Activated naive CD4-positive, alpha-beta T cell treated with anti-CD3 and anti-CD28 coated beads for 36 hours (primary cell): ENCODE measurements around the gene TANK. TPM values are rescaled to one million over a fixed set of nuclear protein-coding genes. Genes with fewer than 3 reads are reported as not detected.
"Not testable (repeated sequence)": the region's sequence is repeated elsewhere in the genome, so short reads cannot be mapped to it uniquely, and the experiment has no call there.

Source experiments
- CTCF ChIA-PET: fragments of 350-600 bp; sonication (Branson Sonifier 250); formaldehyde crosslinking; loops from one replicate; lab custom pipeline; 2021; ENCODE audit warnings: antibody characterized with exemption; lab: Charles Lee
- DNase-seq: peaks from one replicate; pipeline ENCODE4 v3.0.0-alpha.2; 2020
- H3K27ac Mint-ChIP-seq: one replicate; pipeline ENCODE4 v1.8.0; 2021; ENCODE audit warnings: mild to moderate bottlenecking, mixed read lengths
- H3K27me3 Mint-ChIP-seq: one replicate; pipeline ENCODE4 v1.8.0; 2021; ENCODE audit warnings: low read depth, mixed read lengths
- H3K36me3 Mint-ChIP-seq: one replicate; pipeline ENCODE4 v1.8.0; 2021; ENCODE audit warnings: low read depth, mixed read lengths
- H3K4me1 Mint-ChIP-seq: one replicate; pipeline ENCODE4 v1.8.0; 2021; ENCODE audit warnings: low read depth, mixed read lengths
- H3K4me3 Mint-ChIP-seq: one replicate; pipeline ENCODE4 v1.8.0; 2021; ENCODE audit warnings: mild to moderate bottlenecking, moderate library complexity, mixed read lengths
- H3K9me3 Mint-ChIP-seq: one replicate; pipeline ENCODE4 v1.8.0; 2021; ENCODE audit warnings: mixed read lengths
- intact Hi-C: fragments of 100-400 bp; cut with micrococcal nuclease; formaldehyde crosslinking; loops from one replicate; pipeline ENCODE4 v1.15.1; 2023
- total RNA-seq, 2 experiments: library from RNA; stranded (reverse); gene quantifications; one replicate each; pipeline ENCODE4 v1.2.3, GENCODE V29; 2021

Gene TANK
- total RNA-seq, 2 experiments from 2014 or later: 48.6 to 50.4 TPM

DNA sequence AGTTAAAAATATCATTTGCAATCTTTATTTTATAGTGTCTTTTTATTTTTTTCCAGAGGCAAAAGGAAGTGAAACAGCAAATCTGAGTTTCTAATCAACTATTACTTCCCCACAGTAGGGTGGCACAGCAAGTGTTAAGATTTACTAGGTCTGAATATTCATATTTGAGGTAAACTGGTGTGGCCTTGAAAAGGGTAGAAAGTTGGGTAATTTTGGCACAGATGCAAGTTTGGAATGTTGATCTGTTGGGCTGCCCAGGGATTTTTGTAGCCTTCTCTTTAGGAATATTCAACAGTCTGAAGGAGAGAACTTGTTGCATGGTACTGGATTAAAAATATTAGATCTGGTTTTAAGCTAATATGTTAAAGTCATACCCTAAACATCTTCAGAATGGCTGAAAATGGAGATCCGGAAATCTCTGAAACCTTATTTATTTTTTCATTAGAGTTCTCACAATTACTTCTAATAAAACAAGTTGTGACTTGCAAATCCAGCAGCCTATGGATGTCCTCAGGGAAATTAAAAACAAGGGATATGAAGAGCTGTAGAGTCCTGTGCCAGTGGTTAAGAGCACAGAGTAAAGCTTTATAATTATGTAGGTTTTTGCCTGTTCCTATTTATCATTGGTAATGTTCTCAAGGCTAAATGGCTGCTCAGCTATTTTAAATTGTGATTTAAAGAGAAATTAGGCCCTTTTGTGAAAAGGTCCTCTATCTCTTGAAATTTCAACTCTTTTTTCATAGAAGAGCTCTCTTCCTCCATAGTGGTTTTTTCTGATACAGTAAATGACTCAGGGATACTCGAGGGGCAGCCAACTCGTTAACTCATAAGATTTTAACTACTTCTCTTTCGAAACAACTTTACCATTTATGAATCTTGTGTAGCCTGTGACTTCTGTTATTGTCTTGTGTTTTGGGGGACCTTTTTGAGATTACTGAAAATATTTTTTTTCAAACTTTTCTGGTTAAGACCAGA lies 11.0 kb downstream of the TANK start:
- intact Hi-C loops: no loop called here
- DNase-seq: no peak
- H3K36me3 Mint-ChIP-seq: peaks cover 48% of the 10 kb centered on the region
- CTCF ChIA-PET: interaction anchor here (0.9 kb wide), 1 partner anchor 849 kb away, joined by 4 read pairs; no protein-coding TSS in a partner anchor
- H3K9me3 Mint-ChIP-seq: peaks cover 2% of the 10 kb centered on the region
- peaks cover 72% of the 10 kb centered on the region for H3K4me1 Mint-ChIP-seq
- no peak overlapping the region for H3K4me3 Mint-ChIP-seq
- H3K27me3 Mint-ChIP-seq: no peaks in the 10 kb centered on the region
- H3K27ac Mint-ChIP-seq: no peak overlapping the region

DNA sequence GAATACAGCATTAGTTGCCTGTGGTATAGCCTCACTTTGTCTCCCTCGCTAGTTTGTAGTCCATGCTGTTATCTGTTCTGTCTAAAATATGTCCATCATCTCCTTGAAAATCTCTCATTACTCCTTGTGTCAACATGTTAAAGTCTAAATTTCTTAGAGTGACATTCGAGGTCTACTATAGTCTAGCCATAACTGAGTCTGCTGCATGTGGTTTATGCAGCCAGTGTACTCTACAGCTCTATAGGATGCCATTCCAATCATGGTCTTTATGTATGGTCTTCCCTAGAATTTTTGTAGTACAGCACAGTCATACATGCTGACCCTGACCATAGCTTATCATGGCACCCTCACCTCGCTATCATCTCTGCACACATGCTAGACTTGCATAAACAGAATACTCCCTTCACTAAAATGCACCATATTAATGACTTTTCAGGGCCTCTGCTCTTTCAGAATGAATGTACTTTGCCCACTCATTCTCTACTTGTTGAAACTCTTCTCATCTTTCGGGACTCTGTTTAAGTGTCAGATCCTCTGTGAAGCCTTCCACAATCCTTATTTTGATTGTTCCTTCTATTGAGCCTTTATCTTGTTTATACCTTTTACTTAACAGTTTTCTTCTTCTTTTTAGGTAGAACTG lies 12.8 kb downstream of the TANK start:
- Mint-ChIP-seq H3K36me3 (peaks cover 52% of the 10 kb centered on the region), H3K4me1 (peaks cover 63% of the 10 kb centered on the region), H3K27me3 (no peaks in the 10 kb centered on the region), H3K9me3 (peaks cover 3% of the 10 kb centered on the region), H3K27ac (no peak overlapping the region), H3K4me3 (no peak overlapping the region)
- DNase-seq: peak; percentile 11
- intact Hi-C loops: no loop called here
- CTCF ChIA-PET: interaction anchor here (1.7 kb wide), 1 partner anchor 109 kb away, joined by 6 read pairs; no protein-coding TSS in a partner anchor

DNA sequence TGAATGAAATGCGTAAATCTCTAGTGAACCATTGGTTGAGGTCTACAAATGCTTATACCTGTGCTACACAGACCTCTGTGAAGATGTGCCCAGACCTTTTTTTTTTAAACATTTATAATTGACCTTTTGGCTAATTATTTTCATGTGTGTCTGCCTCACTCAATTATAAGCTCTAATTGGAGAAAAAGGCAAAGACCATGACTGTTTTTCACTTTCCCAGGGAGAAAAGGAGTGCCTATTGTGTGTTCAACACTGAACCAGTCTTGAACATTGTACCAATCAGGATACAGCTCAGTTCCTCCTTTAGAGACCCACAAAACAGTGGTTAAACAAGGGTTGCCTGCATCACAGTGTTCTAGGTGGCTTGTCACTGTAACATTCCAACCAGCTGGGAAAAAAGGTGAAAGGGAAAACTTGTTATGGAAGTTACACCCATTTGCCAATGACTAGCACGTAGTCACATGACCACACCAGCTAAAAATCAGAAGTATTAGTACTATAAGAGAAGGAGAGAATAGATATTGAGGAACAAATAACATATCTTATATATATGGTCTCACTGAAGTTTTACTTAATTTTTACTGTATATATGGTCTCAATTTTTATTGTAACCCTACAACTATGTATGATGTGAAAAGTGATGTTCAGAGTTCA lies 13.4 kb downstream of the TANK start:
- Mint-ChIP-seq H3K4me3 (no peak overlapping the region), H3K36me3 (peaks cover 54% of the 10 kb centered on the region)
- intact Hi-C loops: no loop called here

DNA sequence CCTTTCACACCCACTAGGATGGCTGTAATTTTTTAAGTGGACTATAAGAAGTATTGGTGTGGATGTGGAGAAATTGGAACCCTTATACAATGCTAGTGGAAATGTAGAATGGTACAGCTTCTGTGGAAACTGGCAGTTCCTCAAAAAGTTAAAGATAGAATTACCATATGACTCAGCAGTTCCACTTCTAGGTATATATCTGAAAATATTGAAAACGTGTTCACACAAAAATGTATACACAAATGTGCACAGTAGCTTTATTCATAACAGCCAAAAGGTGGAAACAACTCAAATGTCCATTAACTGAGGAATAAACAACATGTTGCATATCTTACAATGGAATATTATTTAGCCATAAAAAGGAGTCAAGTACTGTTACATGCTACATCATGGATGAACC lies 17.7 kb downstream of the TANK start:
- H3K27me3 Mint-ChIP-seq: no peaks in the 10 kb centered on the region
- peaks cover 65% of the 10 kb centered on the region for H3K36me3 Mint-ChIP-seq
- CTCF ChIA-PET: interaction anchor here (0.7 kb wide), 1 partner anchor 74 kb away, joined by 3 read pairs; no protein-coding TSS in a partner anchor
- no peak for DNase-seq
- H3K9me3 Mint-ChIP-seq: peaks cover 1% of the 10 kb centered on the region
- intact Hi-C loops: no loop called here
- H3K4me1 Mint-ChIP-seq: peaks cover 25% of the 10 kb centered on the region
- H3K27ac Mint-ChIP-seq: no peak overlapping the region
- no peak overlapping the region for H3K4me3 Mint-ChIP-seq

More for the DNA sequence above, 13.4 kb downstream of the TANK start:
- DNase-seq: no peak
- peaks cover 62% of the 10 kb centered on the region for H3K4me1 Mint-ChIP-seq
- no peaks in the 10 kb centered on the region for H3K27me3 Mint-ChIP-seq
- peaks cover 3% of the 10 kb centered on the region for H3K9me3 Mint-ChIP-seq
- CTCF ChIA-PET: interaction anchor here (1.3 to 1.7 kb wide), 2 partner anchors 37 to 110 kb away, joined by 3 to 6 read pairs; no protein-coding TSS in a partner anchor
- H3K27ac Mint-ChIP-seq: no peak overlapping the region

DNA sequence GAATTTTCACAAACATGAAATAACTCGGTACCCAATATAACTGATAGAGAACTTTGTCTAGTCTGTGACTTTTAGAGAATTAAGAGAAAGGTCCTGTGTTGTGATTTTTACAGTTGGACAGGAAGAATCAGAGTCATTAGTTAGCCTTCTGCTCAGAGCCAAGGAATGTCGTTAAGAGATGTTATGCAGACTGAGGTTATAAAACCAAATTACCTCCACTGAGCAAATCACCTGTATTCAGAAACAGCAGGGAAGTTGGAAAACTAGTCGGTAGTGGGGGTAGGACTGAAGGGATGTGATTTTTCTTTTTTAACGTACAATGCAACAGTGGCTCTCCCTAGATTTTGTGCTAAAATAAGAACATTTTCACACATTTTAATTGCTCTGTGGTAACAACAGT lies 18.5 kb downstream of the TANK start:
- peaks cover 17% of the 10 kb centered on the region for H3K4me1 Mint-ChIP-seq
- H3K27me3 Mint-ChIP-seq: no peaks in the 10 kb centered on the region
- intact Hi-C loops: no loop called here
- no peak overlapping the region for H3K4me3 Mint-ChIP-seq
- CTCF ChIA-PET: no interaction called here
- no peak overlapping the region for H3K27ac Mint-ChIP-seq
- peaks cover 58% of the 10 kb centered on the region for H3K36me3 Mint-ChIP-seq
- peaks cover 1% of the 10 kb centered on the region for H3K9me3 Mint-ChIP-seq
- no peak for DNase-seq

DNA sequence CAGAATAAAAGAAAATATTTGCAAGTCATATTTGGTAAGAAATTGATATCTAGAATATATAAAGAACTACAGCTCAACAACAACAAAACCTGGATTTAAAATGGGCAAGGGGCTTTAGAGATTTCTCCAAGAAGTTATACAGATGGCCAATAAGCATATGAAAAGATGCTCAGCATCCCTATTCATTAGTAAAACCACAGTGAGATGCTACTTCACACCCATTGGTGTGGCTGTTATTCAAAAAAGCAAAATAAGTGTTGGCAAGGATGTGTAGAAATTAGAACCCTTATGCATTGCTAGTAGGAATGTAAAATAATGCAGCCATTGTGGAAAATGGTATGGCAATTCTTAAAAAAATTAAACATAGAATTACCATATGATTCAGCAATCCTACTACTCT lies 29.8 kb downstream of the TANK start:
- Mint-ChIP-seq H3K27ac (no peak overlapping the region), H3K9me3 (no peaks in the 10 kb centered on the region), H3K36me3 (peaks cover 61% of the 10 kb centered on the region), H3K27me3 (no peaks in the 10 kb centered on the region), H3K4me3 (no peak overlapping the region), H3K4me1 (peaks cover 12% of the 10 kb centered on the region)
- intact Hi-C loops: no loop called here
- CTCF ChIA-PET: interaction anchor here (0.9 kb wide), 1 partner anchor 126 kb away, joined by 3 read pairs; no protein-coding TSS in a partner anchor
- DNase-seq: no peak

DNA sequence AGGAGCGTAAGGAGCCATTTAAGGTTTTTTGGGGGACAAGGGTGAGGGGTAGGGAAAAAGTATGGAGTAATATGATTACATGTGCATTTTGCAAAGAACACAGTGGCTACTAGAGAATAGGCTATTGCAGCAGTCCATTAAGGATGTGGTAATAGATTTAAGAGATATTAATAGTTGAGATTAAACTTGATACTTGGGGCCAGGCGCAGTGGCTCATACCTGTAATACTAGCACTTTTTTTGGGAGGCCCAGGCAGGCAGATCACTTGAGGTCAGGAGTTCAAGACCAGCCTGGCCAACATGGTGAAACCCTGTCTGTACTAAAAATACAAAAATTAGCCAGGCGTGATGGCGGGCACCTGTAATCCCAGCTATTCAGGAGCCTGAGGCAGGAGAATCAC lies 35.4 kb downstream of the TANK start:
- H3K27me3 Mint-ChIP-seq, intact Hi-C loops, H3K4me3 Mint-ChIP-seq, DNase-seq, H3K27ac Mint-ChIP-seq, H3K9me3 Mint-ChIP-seq: not testable (repeated sequence)
- peaks cover 46% of the 10 kb centered on the region for H3K36me3 Mint-ChIP-seq
- H3K4me1 Mint-ChIP-seq: peaks cover 27% of the 10 kb centered on the region
- CTCF ChIA-PET: interaction anchor here (0.7 to 0.8 kb wide), 2 partner anchors 88 to 114 kb away, joined by 3 read pairs; no protein-coding TSS in a partner anchor

DNA sequence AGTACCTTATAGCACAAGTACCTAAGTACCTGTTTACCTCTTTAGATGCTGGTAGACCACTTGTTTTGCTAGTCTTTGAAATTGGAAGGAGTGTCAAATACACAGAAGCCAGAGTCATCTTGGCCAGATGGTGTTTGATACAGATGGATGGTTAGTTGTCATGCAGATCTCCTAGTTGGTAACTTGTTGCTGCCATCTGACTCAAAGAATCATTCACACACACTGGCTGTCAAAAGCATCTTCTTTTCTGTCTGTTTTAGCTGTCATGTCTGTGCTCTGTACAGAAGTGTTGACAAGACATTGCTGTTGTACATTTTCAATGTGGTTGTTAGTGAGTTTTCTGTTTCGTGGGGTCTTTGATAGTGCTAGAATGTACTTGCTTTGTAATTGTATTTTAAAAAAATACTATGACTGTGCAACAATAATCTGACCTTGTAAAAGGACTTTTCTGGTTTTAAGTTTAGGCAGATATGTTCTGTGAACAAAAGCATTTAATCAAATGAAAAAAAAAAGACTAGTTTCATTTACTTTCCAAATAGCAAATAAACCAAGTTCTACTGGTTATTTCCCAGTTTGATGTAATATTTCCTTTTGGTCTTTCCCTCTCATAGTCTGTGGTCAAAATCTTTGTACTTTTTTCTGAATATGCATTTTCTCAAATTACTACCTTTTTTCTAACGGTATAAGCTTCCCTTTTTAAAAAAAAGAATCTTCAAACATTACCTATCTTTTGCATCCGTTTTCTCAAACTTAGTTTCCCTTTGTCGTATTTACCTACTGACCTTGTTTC lies 39.9 kb downstream of the TANK start:
- Mint-ChIP-seq H3K36me3 (peaks cover 27% of the 10 kb centered on the region), H3K27me3 (no peaks in the 10 kb centered on the region)
- intact Hi-C loops: no loop called here

DNA sequence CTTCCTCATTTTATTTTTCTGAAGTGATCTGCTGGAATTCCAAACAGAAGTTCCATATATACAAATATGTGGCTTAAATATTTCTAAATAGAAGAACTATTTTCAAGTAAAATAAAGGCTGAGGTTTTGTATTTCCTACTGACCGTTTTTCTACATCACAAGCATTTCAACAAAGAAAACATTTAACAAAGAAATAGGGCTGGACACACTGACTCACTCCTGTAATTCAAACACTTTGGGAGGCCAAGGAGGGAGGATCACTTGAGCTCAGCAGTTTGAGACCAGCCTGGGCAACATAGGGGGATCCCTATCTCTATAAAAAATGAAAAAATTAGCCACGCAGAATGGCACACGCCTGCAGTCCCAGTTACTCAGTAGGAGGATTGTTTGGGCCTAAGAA lies 44.6 kb downstream of the TANK start:
- CTCF ChIA-PET: no interaction called here
- H3K27me3 Mint-ChIP-seq: no peaks in the 10 kb centered on the region
- H3K27ac Mint-ChIP-seq: no peak overlapping the region
- H3K4me3 Mint-ChIP-seq: no peak overlapping the region
- no peak for DNase-seq
- intact Hi-C loops: no loop called here
- H3K36me3 Mint-ChIP-seq: peaks cover 8% of the 10 kb centered on the region
- no peaks in the 10 kb centered on the region for H3K9me3 Mint-ChIP-seq
- peaks cover 8% of the 10 kb centered on the region for H3K4me1 Mint-ChIP-seq

More for the DNA sequence above, 39.9 kb downstream of the TANK start:
- CTCF ChIA-PET: interaction anchor here (0.6 kb wide), 1 partner anchor 180 kb away, joined by 5 read pairs; no protein-coding TSS in a partner anchor
- peak overlapping the region; percentile 25 for H3K27ac Mint-ChIP-seq
- DNase-seq: no peak
- H3K9me3 Mint-ChIP-seq: peaks cover 2% of the 10 kb centered on the region
- peaks cover 24% of the 10 kb centered on the region for H3K4me1 Mint-ChIP-seq
- peak overlapping the region; percentile 22 for H3K4me3 Mint-ChIP-seq

DNA sequence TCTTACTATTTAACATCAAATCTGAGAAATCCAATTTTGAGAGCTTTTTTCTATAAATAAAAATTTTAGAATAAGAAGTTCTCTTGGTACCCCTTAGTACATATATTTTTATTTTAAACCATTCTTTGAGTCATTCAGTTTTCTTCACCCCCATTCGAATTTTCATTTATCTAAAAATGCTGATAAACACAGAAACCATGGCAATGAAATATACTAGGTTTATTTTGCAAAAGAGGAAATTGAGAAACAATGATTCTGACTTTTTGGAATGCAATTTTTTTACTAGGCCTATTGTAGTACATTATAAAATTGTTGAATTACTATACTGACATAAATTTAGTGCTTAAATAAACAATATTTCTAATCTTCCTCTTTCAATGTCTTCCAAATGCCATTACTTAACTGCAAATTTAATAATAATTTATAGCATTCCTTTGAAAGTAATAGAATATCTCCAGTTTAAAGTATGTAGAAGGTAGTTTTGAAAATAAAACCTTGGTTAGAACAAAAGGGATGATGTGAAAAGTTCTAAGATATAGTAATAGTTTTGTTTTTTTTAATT lies 46.3 kb downstream of the TANK start:
- intact Hi-C loops: no loop called here
- Mint-ChIP-seq H3K4me3 (no peak overlapping the region), H3K36me3 (peaks cover 8% of the 10 kb centered on the region), H3K27ac (no peak overlapping the region), H3K4me1 (no peaks in the 10 kb centered on the region), H3K9me3 (no peaks in the 10 kb centered on the region), H3K27me3 (no peaks in the 10 kb centered on the region)
- DNase-seq: no peak
- CTCF ChIA-PET: no interaction called here

DNA sequence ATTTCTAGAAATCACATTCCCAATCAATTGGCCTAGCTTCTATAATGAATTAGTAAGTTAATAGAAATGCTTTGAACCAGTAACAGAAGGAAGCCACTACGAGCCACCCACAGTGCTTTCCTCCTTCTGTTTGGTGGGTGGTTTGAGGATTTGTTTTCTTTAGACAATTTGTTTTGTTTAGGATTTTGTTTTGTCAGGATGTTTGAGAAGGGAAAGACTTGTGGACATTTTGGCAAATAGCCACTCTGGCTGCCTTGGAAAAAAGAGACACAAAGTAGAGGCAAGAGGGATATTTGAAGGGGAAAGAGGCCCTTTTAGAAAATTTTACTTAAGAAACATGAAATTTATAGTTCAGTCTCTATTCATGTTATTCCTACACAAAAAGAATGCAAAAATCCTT lies 47.7 kb downstream of the TANK start:
- peaks cover 15% of the 10 kb centered on the region for H3K36me3 Mint-ChIP-seq

More for the DNA sequence above, 47.7 kb downstream of the TANK start:
- Mint-ChIP-seq H3K27ac (no peak overlapping the region), H3K4me3 (no peak overlapping the region), H3K9me3 (no peaks in the 10 kb centered on the region), H3K4me1 (peaks cover 2% of the 10 kb centered on the region), H3K27me3 (no peaks in the 10 kb centered on the region)
- intact Hi-C loops: no loop called here
- CTCF ChIA-PET: interaction anchor here (0.7 kb wide), 1 partner anchor 51 kb away, joined by 3 read pairs; no protein-coding TSS in a partner anchor
- no peak for DNase-seq
